Spleen (tissue), 11 donors: ENCODE results near the gene HNF4A. TPM values are rescaled to one million over a fixed set of nuclear protein-coding genes. Genes with fewer than 3 reads are reported as not detected.

Source experiments
- DNase-seq: peaks from one replicate; pipeline ENCODE4 v3.0.0-alpha.2; 2020
- H3K27ac ChIP-seq, 8 donors: fragments of 200-600 bp; sonication (generic) in 7 of 8; 1 replicate in 4 of 8; 2 replicates in 4 of 8; pipeline versions ENCODE4 v1.5.0 to v1.8.0; 2016 to 2021; ENCODE audit warnings: inconsistent platforms in 4 of 8, mild to moderate bottlenecking in 4 of 8, moderate library complexity in 1 of 8
- H3K27me3 ChIP-seq, 7 donors: fragments of 200-600 bp; sonication (generic) in 6 of 7; replicated peaks in 1 of 7; 1 replicate in 4 of 7; 2 replicates in 3 of 7; pipeline versions ENCODE4 v1.5.0 to v1.8.0; 2016 to 2021; ENCODE audit warnings: inconsistent platforms in 3 of 7, mild to moderate bottlenecking in 1 of 7
- H3K36me3 ChIP-seq, 6 donors: fragments of 200-600 bp; sonication (generic) in 5 of 6; 1 replicate in 4 of 6; 2 replicates in 2 of 6; pipeline versions ENCODE4 v1.5.0 to v1.8.0; 2016 to 2021; ENCODE audit warnings: inconsistent platforms in 2 of 6
- H3K4me1 ChIP-seq, 6 donors: fragments of 200-600 bp; sonication (generic) in 5 of 6; 1 replicate in 3 of 6; 2 replicates in 3 of 6; pipeline versions ENCODE4 v1.5.0 to v1.8.0; 2016 to 2021; ENCODE audit warnings: inconsistent platforms in 3 of 6
- H3K4me3 ChIP-seq, 8 donors: fragments of 200-600 bp; sonication (generic) in 7 of 8; 1 replicate in 4 of 8; 2 replicates in 4 of 8; pipeline versions ENCODE4 v1.5.0 to v1.8.0; 2016 to 2021; ENCODE audit warnings: inconsistent platforms in 4 of 8, mild to moderate bottlenecking in 4 of 8, moderate library complexity in 2 of 8
- H3K9me3 ChIP-seq, 8 donors: fragments of 200-600 bp; sonication (generic) in 7 of 8; 1 replicate in 4 of 8; 2 replicates in 4 of 8; pipeline versions ENCODE4 v1.5.0 to v1.8.0; 2016 to 2021; ENCODE audit warnings: inconsistent platforms in 4 of 8
- POLR2A ChIP-seq, 3 donors: fragments of 450-650 bp; IDR thresholded peaks; one replicate each; pipeline ENCODE4 v1.5.1; 2017; ENCODE audit warnings: antibody characterized with exemption in 3 of 3, mild to moderate bottlenecking in 1 of 3
- POLR2AphosphoS5 ChIP-seq, 3 donors: sonication (generic); formaldehyde crosslinking; IDR thresholded peaks; one replicate each; pipeline ENCODE4 v1.5.1; 2017; ENCODE audit warnings: antibody characterized with exemption in 3 of 3
- WGBS, 5 donors: extraction: QIAGEN DNeasy Blood & Tissue Kit in 3 of 5; methylation state at CpG; one replicate each; pipeline versions ENCODE4 v1.1.5 to v1.1.7; 2013 to 2018; 5-methylcytosine and 5-hydroxymethylcytosine counted together
- intact Hi-C: fragments of 100-400 bp; cut with DNase I; formaldehyde crosslinking; loops from one replicate; pipeline ENCODE4 v1.15.0; 2023; ENCODE audit warnings: low total_unique reads
- polyA plus RNA-seq, 3 donors: library from polyadenylated mRNA; stranded (reverse); fragments of 200-250 nt; gene quantifications; one replicate each; pipeline ENCODE4 v1.2.1, GENCODE V29; 2013
- total RNA-seq, 7 donors: library from RNA; depleted of rRNA in 3 of 7; stranded (reverse); fragments of >200 nt in 3 of 7; fragmentation: NEBNext Ultra II Directional in 4 of 7; extraction: Animal tissue kit (Norgen Biotek cat#: 25700) in 4 of 7; gene quantifications; one replicate each; pipeline versions ENCODE4 v1.1.0 to v1.2.1, GENCODE V29; 2016 to 2021
- TF ChIP-seq, protein P1 (sequence below), 11 experiments: fragments of 200-600 bp in 7 of 11; fragments of 450-650 bp in 4 of 11; sonication (generic) in 4 of 11; IDR thresholded peaks in 8 of 11; conservative IDR thresholded peaks in 3 of 11; 1 replicate in 7 of 11; 2 replicates in 4 of 11; pipeline versions ENCODE4 v1.4.0 to v1.8.0; 2016 to 2021; ENCODE audit warnings: antibody characterized with exemption in 11 of 11, inconsistent platforms in 4 of 11, mild to moderate bottlenecking in 1 of 11
- donor health status: healthy with polysubstance abuse.
- donor health status: DM: no; HTN: no; CAD: no; lungs with moderate emphysema.
- donor health status: DM: no; HTN: no; CAD: no.
- donor health status: Bipolar disorder and iron deficiency.
- donor health status: healthy.
- donor health status: DM: no; HTN: no; CAD: no.
- donor health status: DM: yes; HTN: yes; CAD: no.

HNF4A gene
- total and polyA plus RNA-seq, 10 donors, result 0.03 TPM; not detected in 9

DNA sequence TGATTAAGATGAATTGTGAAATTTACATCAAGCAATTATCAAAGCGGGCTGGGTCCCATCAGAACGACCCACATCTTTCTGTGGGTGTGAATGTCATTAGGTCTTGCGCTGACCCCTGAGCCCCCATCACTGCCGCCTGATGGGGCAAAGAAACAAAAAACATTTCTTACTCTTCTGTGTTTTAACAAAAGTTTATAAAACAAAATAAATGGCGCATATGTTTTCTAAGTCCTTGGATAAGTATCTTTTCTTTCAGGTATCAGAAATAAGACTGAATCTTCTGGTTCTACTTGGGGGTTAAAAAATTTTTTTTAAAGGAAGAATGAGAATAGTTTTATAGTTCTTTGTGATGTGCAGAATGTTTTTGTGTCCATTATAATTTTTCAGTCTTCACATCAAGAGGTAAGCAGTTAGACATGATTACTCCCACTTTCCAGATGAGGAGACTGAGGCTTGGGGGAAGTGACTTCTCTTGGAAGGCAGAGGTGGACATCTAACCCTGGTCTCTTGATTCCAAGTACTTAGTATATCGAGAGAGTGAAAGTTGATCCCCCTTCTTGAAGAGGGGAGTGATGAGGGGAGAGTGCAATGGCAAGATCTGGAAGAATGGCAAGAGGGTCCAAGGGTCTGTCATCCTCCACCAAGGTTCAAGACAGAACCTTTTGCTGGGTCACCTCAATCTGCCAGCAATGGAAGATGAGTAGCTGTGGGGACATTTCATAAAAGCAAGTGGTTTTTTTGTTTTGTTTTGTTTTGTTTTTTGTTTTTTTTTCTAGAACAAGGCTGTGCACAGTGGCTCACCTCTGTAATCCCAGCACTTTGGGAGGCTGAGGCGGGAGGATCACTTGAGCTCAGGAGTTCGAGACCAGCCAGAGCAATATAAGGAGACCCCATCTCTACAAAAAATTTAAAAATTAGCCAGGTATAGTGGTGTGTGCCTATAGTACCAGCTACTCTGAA, 77.4 kb downstream of the HNF4A start:
- WGBS, 5 donors, result 79 to 81% (median 81%) methylated on average over 8 of the region's 8 CpGs
- no peak for DNase-seq
- Histone ChIP-seq H3K27ac (no peak overlapping the region), H3K4me1 (no peaks in the 10 kb centered on the region), H3K27me3 (peaks cover 0 to 38% (median 0%) of the 10 kb centered on the region in 7 donors), H3K4me3 (no peak overlapping the region), H3K36me3 (no peaks in the 10 kb centered on the region), H3K9me3 (no peaks in the 10 kb centered on the region)
- TF ChIP-seq POLR2AphosphoS5 (IDR thresholded peaks at IDR 0.05) (no peak), POLR2A (IDR thresholded peaks at IDR 0.05) (no peak)
- TF ChIP-seq, protein P1, sequence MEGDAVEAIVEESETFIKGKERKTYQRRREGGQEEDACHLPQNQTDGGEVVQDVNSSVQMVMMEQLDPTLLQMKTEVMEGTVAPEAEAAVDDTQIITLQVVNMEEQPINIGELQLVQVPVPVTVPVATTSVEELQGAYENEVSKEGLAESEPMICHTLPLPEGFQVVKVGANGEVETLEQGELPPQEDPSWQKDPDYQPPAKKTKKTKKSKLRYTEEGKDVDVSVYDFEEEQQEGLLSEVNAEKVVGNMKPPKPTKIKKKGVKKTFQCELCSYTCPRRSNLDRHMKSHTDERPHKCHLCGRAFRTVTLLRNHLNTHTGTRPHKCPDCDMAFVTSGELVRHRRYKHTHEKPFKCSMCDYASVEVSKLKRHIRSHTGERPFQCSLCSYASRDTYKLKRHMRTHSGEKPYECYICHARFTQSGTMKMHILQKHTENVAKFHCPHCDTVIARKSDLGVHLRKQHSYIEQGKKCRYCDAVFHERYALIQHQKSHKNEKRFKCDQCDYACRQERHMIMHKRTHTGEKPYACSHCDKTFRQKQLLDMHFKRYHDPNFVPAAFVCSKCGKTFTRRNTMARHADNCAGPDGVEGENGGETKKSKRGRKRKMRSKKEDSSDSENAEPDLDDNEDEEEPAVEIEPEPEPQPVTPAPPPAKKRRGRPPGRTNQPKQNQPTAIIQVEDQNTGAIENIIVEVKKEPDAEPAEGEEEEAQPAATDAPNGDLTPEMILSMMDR (IDR thresholded peaks at IDR 0.05 in 8 of 11, conservative IDR thresholded peaks at IDR 0.05 in 3 of 11), result no peak
- intact Hi-C loops, result no loop called here

DNA sequence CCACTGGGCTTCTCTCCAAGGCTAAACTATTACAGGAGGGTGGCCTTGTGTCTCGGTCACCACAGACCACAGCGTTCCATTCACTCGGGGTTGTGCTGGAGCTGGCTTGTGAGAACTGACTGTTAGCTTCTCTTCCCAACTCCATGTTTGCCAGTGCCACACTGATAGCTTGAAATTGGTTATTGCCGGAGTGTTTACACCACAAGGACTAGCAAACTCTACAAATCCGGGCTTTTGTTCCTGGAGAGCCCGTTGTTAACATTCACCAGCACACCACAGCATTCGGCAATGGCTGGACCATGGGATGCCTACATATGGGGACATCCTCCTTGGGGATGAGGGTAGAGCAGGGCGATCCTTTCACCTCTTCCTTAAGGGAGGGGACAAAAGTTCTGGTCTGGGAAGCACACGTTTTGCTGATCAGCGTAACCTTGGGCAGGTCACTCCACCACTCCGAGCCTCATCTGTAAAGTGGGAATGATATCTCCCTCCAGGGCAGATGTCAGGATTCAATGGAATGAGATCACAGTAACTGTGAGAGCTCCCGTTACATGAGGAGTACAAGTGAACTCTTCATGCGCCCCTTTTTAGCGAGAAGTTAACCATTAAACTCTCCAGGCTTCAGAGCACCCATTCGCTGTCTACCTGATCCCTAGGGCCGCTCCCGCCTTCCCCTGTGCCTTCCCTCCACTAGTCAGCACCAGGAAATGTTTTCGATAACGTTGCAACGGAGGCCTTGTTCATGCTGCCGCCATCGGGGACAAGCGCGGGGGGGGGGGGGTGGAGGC, 78.4 kb downstream of the HNF4A start:
- H3K4me1 ChIP-seq, result no peaks in the 10 kb centered on the region
- TF ChIP-seq POLR2A (IDR thresholded peaks at IDR 0.05) (no peak), POLR2AphosphoS5 (IDR thresholded peaks at IDR 0.05) (no peak)
- H3K4me3 ChIP-seq, result no peak overlapping the region
- no peaks in the 10 kb centered on the region for H3K36me3 ChIP-seq
- no peak overlapping the region for H3K27ac ChIP-seq
- intact Hi-C loops, result no loop called here
- 81 to 87% (median 83%) methylated on average over 24 of the region's 24 CpGs for WGBS, 5 donors
- no peaks in the 10 kb centered on the region for H3K9me3 ChIP-seq
- DNase-seq, result no peak
- peaks cover 0 to 34% (median 0%) of the 10 kb centered on the region in 7 donors for H3K27me3 ChIP-seq

DNA sequence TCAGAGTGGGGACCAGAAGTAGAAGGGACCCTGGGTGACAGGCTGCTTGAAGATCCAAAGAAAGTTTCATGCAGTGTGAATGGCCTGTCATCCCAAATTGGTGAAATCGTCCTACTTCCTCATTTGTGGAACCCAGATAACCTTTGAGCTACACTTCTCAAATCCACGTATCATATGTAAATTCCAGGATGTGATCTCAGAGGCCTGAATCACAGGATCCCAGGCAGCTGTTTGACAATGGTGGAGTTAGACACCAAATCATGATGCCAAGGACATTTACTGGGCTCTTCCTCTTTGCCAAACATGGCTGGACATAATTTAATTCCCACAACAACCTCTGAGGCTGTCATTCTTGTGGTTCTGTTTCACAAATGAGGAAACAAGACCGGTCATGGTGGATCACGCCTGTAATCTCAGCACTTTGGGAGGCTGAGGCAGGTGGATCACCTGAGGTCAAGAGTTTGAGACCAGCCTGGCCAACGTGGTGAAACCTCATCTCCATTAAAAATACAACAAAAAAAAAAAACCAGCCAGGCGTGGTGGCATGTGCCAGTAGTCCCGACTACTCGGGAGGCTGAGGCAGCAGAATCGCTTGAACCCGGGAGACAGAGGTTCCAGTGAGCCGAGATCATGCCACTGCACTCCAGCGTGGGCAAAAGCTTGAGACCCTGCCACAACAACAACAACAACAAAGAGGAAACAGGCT, 80.3 kb downstream of the HNF4A start:
- DNase-seq, result no peak
- Histone ChIP-seq H3K27me3 (peaks cover 0 to 45% (median 0%) of the 10 kb centered on the region in 7 donors), H3K9me3 (no peaks in the 10 kb centered on the region), H3K4me1 (no peaks in the 10 kb centered on the region), H3K27ac (no peak overlapping the region), H3K36me3 (no peaks in the 10 kb centered on the region), H3K4me3 (no peak overlapping the region)
- intact Hi-C loops, result no loop called here
- TF ChIP-seq, protein P1 (IDR thresholded peaks at IDR 0.05 in 8 of 11, conservative IDR thresholded peaks at IDR 0.05 in 3 of 11), result no peak
- TF ChIP-seq POLR2AphosphoS5 (IDR thresholded peaks at IDR 0.05) (no peak), POLR2A (IDR thresholded peaks at IDR 0.05) (no peak)
- 60 to 68% (median 66%) methylated on average over 12 of the region's 12 CpGs for WGBS, 5 donors

DNA sequence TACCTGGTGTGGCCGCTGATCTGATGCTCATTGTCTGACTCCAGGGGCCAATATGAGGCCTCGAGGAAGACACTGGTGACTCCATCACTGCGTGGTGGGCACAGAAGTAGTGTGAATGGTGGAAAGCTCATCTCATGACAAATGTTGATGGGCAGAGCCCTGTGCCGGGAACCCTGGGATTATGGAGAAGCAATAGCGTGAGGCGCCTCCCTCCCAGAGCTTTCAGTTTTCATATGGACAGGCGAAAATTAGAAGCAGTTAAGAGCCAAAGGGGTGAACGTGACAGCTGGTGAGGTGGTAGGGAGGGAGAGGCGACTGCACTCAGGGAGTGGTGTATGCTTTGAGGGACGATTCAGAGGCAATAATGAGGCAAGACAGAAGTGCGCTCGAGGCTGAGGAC, 80.9 kb downstream of the HNF4A start:
- Histone ChIP-seq H3K27me3 (peaks cover 0 to 40% (median 0%) of the 10 kb centered on the region in 7 donors), H3K9me3 (no peaks in the 10 kb centered on the region), H3K27ac (no peak overlapping the region), H3K4me3 (no peak overlapping the region), H3K4me1 (no peaks in the 10 kb centered on the region), H3K36me3 (no peaks in the 10 kb centered on the region)
- TF ChIP-seq POLR2AphosphoS5 (IDR thresholded peaks at IDR 0.05), result no peak
- TF ChIP-seq, protein P1 (IDR thresholded peaks at IDR 0.05 in 8 of 11, conservative IDR thresholded peaks at IDR 0.05 in 3 of 11), result no peak
- no peak for TF ChIP-seq POLR2A (IDR thresholded peaks at IDR 0.05)
- intact Hi-C loops, result no loop called here
- 72 to 80% (median 76%) methylated on average over 11 to 12 of the region's 12 CpGs for WGBS, 5 donors
- DNase-seq, result no peak
